Measurements from ENCODE around the gene RIPK3.

Gene RIPK3

DNA sequence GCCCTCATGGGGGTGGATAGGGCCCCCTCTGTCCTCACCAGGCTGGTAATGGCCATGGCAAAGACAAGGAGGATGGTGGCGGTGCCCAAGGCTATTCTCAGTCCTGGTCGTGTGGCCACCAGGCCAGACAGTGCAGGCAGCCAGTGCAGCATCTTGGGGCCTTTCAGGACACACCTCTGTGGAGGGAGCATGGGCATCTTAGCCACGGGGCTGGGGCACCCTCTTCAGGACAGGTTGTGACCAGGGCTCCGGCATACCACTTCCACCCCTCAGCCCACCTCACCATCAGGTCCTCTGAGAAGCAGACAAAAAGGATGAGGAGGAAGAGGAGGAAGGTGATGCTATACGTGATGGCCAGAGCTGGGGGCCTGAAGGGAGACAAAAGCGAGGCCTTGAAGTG lies 15.8 kb downstream of the RIPK3 start:
- DNase-seq, result no peak

DNA sequence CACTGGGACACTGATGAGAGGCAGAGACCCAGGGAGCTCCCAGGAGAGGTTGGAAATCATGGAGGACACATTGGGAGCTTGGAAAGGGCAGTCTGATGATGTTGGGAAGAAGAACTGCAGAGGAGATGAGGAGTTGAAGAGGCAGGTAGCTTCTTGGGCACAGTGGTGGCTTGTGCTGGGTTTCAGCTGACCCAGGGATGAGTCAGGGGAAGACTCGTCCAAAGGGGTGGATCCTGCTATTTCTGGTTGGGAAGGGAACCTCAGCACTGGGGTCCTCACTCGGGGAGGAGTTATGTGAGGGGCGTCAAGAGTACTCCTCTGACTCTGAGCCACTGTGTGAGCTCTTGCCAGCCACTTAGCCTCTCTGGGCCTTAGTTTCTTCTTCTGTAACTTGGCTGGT lies 16.4 kb downstream of the RIPK3 start:
- DNase-seq, result no peak

DNA sequence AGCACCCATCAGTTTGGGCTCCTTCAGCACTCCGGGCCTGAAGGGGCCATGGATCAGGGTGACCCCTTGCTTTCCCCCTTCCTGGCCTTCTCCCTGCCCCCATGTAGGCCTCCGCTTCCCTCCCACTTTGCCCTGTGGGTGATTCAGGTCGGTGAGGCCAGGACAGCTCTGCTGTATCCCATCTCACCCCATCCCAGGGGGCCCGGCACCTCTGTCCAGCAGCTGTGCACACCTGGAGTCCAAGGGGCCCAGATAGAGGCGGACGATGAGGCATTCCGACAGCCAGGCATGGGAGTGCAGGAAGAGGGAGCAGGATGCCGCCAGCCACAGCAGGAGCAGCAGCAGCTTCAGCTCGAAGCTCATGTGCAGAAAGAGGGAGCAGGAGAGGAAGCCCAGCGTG lies 17.1 kb downstream of the RIPK3 start:
- DNase-seq, result no peak

DNA sequence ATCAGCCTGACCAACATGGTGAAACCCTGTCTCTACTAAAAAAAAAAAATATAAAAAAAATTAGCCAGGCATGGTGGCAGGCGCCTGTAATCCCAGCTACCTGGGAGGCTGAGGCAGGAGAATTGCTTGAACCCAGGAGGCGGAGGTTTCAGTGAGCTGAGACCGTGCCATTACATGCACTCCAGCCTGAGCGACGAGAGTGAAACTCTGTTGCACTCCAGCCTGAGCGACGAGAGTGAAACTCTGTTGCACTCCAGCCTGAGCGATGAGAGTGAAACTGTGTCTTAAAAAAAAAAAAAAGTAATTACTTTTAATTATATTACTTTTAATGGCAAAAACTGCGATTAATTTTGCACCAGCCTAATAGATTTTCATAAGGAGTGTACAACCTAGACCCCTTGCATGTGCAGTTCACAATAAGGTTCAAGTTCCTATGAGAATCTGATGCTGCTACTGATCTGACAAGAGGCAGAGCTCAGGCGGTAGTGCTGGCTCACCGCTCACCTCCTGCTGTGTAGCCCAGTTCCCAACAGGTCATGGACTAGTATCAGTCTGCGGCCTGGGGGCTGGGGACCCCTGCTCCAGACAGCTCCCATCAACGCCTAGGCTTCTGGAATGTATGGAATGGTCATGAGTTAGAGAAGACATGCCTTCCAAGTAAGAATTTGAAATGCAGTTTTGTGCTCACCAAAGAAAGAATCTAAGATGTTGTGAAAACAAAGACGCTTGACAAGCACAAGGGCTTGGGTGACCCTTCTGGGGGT lies 18.4 kb downstream of the RIPK3 start:
- no peak for DNase-seq

DNA sequence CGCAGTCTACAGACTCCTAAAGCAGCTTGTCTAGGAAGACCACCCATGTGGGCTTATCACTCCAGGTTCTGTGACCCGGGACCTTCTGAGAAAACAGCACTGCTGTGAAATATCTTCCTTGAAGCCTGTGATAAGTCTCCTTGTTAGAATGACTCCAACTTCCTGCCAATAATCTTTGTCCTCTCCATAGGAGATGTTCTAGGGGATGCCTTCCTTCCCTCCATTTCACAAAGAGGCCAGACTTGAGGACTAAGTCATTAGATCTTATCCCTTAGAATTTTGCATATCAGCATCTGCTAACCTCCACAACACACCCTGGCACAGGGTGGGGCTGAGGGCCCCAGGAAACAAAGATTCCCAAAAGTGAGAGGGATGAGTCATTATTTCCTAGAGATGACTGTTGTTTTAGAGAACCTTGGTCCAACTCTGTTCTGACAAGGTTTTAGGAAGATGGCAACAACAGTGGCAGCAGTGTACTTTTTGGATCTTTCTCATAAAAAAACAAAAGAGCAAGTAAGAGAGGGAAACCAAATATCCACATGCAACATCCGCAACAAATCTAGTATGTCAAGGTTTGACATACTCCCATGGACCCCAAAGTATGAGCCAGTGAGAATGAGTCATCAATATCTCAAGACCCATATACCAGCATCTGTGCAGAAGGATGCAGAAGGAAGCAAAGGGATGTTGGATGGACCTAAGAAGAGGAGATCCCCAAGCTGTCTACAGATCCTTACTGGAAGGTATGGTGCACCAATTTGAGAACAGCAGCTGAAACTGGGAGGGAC lies 22.5 kb downstream of the RIPK3 start:
- DNase-seq, result no peak

DNA sequence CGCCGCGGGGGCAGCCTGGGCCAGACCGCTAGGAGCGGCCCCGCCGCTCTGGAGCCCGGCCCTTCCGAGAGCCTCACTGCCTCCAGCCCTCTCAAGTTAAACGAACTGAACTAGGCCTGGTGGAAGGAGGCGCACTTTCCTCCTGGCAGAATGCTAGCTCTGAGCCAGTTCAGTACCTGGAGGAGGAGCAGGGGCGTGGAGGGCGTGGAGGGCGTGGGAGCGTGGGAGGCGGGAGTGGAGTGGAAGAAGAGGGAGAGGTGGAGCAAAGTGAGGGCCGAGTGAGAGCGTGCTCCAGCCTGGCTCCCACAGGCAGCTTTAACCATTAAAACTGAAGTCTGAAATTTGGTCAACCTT lies 23.2 kb downstream of the RIPK3 start:
- DNase-seq, result no peak

DNA sequence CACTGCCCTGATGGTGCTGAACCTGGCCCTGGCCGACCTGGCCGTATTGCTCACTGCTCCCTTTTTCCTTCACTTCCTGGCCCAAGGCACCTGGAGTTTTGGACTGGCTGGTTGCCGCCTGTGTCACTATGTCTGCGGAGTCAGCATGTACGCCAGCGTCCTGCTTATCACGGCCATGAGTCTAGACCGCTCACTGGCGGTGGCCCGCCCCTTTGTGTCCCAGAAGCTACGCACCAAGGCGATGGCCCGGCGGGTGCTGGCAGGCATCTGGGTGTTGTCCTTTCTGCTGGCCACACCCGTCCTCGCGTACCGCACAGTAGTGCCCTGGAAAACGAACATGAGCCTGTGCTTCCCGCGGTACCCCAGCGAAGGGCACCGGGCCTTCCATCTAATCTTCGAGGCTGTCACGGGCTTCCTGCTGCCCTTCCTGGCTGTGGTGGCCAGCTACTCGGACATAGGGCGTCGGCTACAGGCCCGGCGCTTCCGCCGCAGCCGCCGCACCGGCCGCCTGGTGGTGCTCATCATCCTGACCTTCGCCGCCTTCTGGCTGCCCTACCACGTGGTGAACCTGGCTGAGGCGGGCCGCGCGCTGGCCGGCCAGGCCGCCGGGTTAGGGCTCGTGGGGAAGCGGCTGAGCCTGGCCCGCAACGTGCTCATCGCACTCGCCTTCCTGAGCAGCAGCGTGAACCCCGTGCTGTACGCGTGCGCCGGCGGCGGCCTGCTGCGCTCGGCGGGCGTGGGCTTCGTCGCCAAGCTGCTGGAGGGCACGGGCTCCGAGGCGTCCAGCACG lies 23.8 kb downstream of the RIPK3 start:
- DNase-seq, result no peak

DNA sequence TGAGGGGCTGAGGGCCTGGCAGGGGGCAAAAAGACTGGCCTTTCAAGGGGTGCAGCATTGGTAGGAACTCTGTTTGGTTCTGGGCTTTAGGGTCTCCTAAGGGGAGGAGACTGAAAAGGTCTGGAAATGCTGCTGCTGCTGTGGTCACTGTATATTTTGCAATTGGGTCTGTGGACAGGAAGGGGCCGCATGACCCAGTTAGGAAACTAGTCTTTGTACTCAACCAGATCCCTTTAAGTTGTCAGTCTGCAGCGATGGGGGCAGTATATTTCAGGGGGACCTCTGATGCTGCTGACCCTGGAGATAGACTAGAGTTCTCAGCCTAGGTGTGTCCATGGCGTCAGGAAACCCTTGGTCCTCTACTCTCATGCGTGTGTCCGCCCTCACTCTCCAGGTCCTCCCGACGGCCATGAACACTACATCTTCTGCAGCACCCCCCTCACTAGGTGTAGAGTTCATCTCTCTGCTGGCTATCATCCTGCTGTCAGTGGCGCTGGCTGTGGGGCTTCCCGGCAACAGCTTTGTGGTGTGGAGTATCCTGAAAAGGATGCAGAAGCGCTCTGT lies 24.5 kb downstream of the RIPK3 start:
- no peak for DNase-seq

DNA sequence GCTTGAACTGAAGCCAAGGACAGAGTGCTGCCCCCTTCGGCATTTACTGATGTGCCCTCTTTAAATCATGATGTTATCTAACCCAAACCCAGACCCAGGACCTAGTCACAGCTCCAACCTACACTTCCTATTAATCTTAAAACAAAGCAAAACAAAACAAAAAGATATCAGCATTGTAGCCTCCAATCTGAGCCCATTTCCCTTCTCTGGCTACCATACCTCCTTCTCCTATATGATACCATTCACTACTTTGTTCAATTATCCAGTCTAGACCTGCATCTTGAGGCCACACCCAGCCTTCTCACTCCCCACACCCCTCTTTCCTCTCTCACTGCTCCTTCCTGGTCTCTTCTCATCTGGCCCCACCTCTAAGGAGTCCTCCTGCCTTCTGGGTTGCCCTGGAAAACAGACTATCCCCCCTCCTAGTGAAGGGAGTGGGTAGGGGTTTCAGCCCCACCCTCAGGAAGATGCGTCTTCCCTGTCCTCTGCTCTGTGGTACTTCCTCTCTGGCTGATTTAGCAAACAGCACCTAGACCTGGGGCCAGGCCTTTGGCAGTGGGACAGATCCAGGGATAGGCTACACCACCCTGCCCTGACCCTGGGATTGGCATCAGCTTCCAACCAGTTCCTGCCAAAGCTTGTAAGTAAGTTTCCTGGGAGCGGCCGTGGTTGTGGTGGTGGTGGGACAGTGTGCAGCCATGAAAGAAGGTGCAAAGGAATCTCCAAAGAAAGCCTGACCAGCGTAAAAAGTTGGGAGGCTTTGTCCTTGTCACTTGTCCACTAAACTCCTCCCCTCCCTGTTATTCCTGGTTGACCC lies 25.2 kb downstream of the RIPK3 start:
- no peak for DNase-seq

DNA sequence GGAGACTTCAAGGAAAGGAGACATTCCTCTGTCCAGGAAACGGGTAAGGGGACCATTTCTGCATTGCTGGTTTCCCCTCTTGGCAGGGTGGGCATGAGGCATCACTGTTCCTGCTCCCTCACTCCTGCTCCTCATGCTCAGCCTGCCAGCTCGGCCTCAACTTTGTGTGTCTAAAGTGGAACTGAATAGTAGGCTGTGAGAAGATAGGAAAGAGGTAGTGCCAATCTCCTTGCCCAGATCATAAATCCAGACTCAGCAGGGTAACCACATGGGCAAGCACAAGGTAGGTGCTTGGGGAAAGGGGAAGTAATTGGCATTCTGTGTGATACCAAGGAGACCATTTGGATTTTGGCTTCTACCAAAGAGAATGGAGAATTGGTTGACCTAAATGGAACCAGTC lies 25.9 kb downstream of the RIPK3 start:
- DNase-seq, result no peak

DNA sequence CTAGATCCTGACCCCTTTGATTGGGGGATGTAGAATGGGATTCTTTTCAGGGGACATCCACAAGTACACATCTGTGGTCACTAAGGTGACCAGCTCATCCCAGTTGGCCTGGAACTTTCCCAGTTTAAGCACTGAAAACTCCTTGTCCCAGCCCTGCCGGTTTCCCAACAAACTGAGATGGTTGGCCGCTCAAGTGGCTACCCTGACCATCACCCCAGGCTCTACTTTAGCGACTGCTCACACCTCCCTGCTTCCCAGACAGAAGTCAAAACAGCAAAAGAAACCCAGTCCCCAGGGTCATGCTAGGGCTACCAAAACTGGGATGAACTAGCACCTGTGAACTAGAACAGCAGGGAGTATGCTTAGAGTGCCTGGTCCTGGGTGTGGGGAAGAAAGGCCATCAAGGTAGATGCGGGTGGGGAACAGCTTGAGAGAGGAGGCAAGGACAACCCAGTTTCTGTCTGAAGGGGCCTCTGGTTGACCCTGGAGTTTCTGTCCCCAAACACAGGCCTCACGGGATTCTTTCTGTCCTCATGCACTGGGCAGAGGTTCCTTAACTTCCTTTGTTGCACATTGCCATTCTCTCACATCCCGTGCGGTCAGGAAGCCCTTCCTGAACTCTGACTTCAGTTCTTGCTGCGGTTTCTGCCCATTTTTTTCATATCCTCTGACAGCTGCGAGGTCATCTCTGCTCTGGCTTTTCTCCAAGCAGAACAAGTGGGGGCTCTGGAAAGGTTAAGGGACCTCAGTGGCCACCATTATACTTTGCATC lies 26.9 kb downstream of the RIPK3 start:
- no peak for DNase-seq

DNA sequence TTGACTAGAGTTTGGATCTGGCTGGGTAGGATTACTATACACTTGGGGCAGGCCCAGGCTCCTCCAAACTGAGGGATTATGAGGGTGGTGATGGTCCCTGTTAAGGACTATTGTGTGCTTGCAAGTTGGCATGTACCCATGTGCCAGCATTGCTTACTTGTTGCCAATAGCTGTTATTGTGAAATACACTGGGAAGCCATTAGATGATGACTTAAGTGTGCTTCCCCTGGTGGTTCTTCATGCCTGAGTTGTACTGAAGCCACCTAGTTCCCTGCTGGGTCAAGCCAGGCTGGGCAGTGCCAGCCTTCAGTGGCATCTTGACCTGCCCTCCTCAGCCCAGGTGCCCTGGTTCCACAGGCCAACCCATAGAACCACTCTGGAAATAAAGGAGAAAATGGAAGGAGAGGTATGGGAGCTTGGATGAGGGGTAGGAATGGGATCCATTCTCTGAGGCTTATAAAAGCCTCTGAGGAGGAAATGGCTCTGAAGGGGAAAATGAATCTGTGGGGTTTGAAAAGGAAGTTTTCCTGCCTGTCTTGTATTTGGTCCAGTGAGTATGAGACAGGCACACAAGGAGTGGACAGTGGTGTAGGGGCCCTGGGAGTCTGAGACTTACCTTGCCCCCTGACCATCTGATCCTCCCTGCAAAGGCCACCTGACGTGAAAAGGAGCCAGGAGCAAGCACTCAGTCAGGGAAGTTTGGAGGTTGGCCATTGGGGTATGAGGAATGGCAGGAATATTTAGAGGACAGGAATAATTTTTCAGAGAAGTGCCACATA lies 27.8 kb downstream of the RIPK3 start:
- DNase-seq, result no peak

DNA sequence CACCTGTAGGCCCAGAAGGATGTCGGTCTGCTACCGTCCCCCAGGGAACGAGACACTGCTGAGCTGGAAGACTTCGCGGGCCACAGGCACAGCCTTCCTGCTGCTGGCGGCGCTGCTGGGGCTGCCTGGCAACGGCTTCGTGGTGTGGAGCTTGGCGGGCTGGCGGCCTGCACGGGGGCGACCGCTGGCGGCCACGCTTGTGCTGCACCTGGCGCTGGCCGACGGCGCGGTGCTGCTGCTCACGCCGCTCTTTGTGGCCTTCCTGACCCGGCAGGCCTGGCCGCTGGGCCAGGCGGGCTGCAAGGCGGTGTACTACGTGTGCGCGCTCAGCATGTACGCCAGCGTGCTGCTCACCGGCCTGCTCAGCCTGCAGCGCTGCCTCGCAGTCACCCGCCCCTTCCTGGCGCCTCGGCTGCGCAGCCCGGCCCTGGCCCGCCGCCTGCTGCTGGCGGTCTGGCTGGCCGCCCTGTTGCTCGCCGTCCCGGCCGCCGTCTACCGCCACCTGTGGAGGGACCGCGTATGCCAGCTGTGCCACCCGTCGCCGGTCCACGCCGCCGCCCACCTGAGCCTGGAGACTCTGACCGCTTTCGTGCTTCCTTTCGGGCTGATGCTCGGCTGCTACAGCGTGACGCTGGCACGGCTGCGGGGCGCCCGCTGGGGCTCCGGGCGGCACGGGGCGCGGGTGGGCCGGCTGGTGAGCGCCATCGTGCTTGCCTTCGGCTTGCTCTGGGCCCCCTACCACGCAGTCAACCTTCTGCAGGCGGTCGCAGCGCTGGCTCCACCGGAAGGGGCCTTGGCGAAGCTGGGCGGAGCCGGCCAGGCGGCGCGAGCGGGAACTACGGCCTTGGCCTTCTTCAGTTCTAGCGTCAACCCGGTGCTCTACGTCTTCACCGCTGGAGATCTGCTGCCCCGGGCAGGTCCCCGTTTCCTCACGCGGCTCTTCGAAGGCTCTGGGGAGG lies 28.9 kb downstream of the RIPK3 start, which contains the start of gene LTB4R:
Gene LTB4R (plus strand): TSS at position 857 of the 959 bp plus-strand sequence. CDS start 4,150 bp downstream, outside the sequence.
- peak in 44 of 56 donors; percentile 15 to 77 (median 54) for DNase-seq

DNA sequence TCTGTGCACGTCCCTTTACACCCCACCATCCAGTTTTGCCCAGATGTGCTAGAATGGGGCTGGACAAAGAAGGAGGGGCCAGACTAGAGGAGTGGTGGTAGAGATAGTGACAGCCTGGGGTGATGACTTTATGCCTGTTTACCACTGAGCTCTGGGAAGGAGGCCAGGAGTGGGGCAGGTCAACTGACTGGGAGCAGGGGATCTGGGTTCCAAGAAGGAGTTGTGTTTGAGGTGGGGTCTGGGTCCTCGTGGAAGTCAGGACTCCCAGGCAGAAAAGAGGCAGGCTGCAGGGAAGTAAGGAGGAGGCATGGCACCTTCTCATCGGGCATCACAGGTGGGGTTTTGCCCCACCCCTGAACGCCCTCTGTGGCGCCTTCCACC lies 29.5 kb downstream of the RIPK3 start:
- DNase-seq, result no peak

DNA sequence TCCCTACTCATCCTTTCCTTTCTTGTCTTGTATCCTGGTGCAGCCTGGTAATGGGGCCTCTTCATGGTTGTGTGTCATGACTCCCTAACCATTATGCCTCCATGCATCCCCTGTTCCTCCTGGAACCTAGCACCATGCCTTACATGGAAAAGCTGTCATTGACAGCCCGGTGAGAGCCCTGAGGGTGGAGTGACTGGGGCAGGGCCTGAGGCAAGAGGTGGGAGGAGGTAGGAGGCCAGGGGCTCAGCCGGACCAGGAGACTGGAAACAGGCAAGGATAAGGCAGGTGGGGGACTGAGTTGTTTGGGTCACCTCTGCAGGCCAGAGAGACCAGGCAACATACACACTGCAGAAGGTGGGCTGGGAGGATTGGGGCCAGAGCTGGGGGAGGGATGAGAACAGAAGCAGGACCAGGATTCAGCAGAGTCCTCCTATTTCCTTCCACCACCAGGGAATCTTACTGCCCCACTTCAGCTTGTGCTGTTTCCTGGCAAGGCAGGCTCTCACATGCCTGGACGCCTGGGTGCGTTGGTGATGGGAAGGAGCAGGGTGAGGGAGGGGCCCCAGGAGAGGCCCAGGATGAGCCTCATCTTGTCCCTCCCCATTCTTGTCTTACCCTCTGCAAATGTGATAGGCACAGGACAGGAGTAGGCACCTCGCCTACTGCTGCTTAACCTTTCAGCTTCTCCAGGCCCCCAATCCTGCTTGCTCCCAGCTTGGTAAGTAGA lies 30.1 kb downstream of the RIPK3 start, which contains the start of gene LTB4R2:
Gene LTB4R2 (plus strand): TSS at position 603 of the 727 bp plus-strand sequence. CDS start 525 bp downstream, outside the sequence.
- no peak for DNase-seq

DNA sequence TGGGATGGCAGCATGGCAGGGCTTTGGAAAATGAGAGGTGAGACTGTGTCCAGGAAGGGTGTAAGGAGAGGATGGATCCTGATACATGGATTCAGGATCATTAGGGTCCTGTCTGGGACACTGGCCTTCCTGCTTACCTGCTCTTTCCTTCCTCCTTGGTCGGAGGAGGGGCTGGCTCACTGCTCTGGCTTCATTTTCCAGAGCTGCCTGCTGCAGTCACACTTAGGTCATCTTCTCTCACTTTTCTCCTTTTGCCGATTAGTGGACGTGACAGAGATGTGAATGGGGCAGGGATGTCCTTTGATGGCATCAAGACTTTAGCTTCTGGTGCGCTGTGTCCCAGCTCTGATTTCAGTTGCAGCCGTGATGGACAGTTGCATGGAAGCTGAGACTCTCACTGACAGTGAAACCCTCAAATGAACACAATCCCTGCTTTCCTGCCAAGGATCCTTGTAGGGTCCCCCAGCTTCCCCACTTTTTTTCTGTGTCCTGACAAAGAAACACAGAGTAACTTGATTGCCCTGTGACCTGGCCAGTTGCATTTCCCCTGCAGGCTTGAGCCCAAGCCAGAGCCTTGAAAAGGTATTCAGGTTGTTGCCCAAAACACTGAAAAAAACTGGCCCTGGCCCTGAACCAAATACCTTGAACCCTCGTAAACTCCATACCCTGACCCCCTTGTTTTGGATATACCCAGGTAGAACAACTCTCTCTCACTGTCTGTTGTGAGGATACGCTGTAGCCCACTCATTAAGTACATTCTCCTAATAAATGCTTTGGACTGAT lies 31.3 kb downstream of the RIPK3 start:
- peak in 3 of 56 donors; percentile 7 to 23 (median 12) for DNase-seq
